ENCODE results near the gene FSTL4. TPM values are rescaled to one million over a fixed set of nuclear protein-coding genes. Genes with fewer than 3 reads are reported as not detected.

Gene FSTL4
- total and polyA plus RNA-seq, 2 experiments from 2014 or later: 1.4 to 2.8 TPM

DNA sequence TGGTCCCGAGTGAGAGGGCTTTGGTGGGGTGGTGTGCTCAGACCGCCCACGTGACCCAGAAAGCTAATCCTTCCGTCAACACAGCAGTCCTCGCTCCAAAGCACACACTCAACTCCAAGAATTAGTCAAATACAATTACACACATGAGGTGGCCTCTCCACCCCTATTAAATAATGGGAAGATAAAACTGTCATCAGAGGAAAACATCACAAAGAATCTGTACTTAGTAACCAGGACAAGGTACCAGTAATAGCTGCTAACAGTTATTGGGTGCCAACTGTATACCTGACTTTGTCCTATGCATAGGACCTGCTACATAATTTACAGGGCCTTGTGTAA is 337.8 kb downstream of the FSTL4 start:
- Histone ChIP-seq H4K20me1 (replicated peaks; ENCODE audit: insufficient read depth) (no peaks in the 10 kb centered on the region), H3K79me2 (replicated peaks; ENCODE audit: insufficient read depth) (no peaks in the 10 kb centered on the region), H3K27me3 (ENCODE audit: insufficient read depth) (no peaks in the 10 kb centered on the region), H3F3A (replicated peaks; ENCODE audit: low read depth) (no peaks in the 10 kb centered on the region), H2AFZ (no peak overlapping the region), H3K9me2 (ENCODE audit: insufficient read depth) (no peaks in the 10 kb centered on the region), H3K4me2 (no peak overlapping the region), H3K36me3 (ENCODE audit: insufficient read depth) (no peaks in the 10 kb centered on the region), H3K27ac (ENCODE audit: low read depth) (no peak overlapping the region), H3K4me1 (ENCODE audit: insufficient read depth) (no peaks in the 10 kb centered on the region), H3K4me3 (no peak overlapping the region)
- TF ChIP-seq EZH2phosphoT487 (IDR thresholded peaks at IDR 0.05; ENCODE audit: unreplicated experiment): no peak
- no peak for TF ChIP-seq POLR2AphosphoS5 (IDR thresholded peaks at IDR 0.05; ENCODE audit: low read depth)
- TF ChIP-seq, protein P1, sequence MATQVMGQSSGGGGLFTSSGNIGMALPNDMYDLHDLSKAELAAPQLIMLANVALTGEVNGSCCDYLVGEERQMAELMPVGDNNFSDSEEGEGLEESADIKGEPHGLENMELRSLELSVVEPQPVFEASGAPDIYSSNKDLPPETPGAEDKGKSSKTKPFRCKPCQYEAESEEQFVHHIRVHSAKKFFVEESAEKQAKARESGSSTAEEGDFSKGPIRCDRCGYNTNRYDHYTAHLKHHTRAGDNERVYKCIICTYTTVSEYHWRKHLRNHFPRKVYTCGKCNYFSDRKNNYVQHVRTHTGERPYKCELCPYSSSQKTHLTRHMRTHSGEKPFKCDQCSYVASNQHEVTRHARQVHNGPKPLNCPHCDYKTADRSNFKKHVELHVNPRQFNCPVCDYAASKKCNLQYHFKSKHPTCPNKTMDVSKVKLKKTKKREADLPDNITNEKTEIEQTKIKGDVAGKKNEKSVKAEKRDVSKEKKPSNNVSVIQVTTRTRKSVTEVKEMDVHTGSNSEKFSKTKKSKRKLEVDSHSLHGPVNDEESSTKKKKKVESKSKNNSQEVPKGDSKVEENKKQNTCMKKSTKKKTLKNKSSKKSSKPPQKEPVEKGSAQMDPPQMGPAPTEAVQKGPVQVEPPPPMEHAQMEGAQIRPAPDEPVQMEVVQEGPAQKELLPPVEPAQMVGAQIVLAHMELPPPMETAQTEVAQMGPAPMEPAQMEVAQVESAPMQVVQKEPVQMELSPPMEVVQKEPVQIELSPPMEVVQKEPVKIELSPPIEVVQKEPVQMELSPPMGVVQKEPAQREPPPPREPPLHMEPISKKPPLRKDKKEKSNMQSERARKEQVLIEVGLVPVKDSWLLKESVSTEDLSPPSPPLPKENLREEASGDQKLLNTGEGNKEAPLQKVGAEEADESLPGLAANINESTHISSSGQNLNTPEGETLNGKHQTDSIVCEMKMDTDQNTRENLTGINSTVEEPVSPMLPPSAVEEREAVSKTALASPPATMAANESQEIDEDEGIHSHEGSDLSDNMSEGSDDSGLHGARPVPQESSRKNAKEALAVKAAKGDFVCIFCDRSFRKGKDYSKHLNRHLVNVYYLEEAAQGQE (IDR thresholded peaks at IDR 0.05; ENCODE audit: unreplicated experiment): no peak
- TF ChIP-seq, protein P2, sequence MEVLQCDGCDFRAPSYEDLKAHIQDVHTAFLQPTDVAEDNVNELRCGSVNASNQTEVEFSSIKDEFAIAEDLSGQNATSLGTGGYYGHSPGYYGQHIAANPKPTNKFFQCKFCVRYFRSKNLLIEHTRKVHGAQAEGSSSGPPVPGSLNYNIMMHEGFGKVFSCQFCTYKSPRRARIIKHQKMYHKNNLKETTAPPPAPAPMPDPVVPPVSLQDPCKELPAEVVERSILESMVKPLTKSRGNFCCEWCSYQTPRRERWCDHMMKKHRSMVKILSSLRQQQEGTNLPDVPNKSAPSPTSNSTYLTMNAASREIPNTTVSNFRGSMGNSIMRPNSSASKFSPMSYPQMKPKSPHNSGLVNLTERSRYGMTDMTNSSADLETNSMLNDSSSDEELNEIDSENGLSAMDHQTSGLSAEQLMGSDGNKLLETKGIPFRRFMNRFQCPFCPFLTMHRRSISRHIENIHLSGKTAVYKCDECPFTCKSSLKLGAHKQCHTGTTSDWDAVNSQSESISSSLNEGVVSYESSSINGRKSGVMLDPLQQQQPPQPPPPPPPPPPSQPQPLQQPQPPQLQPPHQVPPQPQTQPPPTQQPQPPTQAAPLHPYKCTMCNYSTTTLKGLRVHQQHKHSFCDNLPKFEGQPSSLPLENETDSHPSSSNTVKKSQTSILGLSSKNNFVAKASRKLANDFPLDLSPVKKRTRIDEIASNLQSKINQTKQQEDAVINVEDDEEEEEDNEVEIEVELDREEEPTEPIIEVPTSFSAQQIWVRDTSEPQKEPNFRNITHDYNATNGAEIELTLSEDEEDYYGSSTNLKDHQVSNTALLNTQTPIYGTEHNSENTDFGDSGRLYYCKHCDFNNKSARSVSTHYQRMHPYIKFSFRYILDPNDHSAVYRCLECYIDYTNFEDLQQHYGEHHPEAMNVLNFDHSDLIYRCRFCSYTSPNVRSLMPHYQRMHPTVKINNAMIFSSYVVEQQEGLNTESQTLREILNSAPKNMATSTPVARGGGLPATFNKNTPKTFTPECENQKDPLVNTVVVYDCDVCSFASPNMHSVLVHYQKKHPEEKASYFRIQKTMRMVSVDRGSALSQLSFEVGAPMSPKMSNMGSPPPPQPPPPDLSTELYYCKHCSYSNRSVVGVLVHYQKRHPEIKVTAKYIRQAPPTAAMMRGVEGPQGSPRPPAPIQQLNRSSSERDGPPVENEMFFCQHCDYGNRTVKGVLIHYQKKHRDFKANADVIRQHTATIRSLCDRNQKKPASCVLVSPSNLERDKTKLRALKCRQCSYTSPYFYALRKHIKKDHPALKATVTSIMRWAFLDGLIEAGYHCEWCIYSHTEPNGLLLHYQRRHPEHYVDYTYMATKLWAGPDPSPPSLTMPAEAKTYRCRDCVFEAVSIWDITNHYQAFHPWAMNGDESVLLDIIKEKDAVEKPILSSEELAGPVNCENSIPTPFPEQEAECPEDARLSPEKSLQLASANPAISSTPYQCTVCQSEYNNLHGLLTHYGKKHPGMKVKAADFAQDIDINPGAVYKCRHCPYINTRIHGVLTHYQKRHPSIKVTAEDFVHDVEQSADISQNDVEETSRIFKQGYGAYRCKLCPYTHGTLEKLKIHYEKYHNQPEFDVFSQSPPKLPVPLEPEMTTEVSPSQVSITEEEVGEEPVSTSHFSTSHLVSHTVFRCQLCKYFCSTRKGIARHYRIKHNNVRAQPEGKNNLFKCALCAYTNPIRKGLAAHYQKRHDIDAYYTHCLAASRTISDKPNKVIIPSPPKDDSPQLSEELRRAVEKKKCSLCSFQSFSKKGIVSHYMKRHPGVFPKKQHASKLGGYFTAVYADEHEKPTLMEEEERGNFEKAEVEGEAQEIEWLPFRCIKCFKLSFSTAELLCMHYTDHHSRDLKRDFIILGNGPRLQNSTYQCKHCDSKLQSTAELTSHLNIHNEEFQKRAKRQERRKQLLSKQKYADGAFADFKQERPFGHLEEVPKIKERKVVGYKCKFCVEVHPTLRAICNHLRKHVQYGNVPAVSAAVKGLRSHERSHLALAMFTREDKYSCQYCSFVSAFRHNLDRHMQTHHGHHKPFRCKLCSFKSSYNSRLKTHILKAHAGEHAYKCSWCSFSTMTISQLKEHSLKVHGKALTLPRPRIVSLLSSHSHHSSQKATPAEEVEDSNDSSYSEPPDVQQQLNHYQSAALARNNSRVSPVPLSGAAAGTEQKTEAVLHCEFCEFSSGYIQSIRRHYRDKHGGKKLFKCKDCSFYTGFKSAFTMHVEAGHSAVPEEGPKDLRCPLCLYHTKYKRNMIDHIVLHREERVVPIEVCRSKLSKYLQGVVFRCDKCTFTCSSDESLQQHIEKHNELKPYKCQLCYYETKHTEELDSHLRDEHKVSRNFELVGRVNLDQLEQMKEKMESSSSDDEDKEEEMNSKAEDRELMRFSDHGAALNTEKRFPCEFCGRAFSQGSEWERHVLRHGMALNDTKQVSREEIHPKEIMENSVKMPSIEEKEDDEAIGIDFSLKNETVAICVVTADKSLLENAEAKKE (CRISPR knock-in tag; IDR thresholded peaks at IDR 0.05): no peak
- TF ChIP-seq EZH2 (IDR thresholded peaks at IDR 0.05; ENCODE audit: low read depth, unreplicated experiment): no peak
- TF ChIP-seq JUNB (IDR thresholded peaks at IDR 0.05; ENCODE audit: unreplicated experiment): no peak
- TF ChIP-seq, protein P3, sequence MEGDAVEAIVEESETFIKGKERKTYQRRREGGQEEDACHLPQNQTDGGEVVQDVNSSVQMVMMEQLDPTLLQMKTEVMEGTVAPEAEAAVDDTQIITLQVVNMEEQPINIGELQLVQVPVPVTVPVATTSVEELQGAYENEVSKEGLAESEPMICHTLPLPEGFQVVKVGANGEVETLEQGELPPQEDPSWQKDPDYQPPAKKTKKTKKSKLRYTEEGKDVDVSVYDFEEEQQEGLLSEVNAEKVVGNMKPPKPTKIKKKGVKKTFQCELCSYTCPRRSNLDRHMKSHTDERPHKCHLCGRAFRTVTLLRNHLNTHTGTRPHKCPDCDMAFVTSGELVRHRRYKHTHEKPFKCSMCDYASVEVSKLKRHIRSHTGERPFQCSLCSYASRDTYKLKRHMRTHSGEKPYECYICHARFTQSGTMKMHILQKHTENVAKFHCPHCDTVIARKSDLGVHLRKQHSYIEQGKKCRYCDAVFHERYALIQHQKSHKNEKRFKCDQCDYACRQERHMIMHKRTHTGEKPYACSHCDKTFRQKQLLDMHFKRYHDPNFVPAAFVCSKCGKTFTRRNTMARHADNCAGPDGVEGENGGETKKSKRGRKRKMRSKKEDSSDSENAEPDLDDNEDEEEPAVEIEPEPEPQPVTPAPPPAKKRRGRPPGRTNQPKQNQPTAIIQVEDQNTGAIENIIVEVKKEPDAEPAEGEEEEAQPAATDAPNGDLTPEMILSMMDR (conservative IDR thresholded peaks at IDR 0.05; ENCODE audit: low read depth in 2 of 2): no peak
- Mint-ChIP-seq H3K27ac (no peak overlapping the region), H3K4me3 (no peak overlapping the region), H3K27me3 (ENCODE audit: insufficient read depth, low read depth, poor library complexity) (peaks cover 6% of the 10 kb centered on the region), H3K36me3 (ENCODE audit: low read depth) (0 out of 3 replicates have a peak, but pooled peaks cover 2% of the 10 kb centered on the region), H3K4me1 (no peaks in the 10 kb centered on the region), H3K9me3 (peaks cover 10% of the 10 kb centered on the region)
- DNase-seq (ENCODE audit: low spot score): no peak
- ATAC-seq: peak; percentile 51; the same call in 2 of the 3 replicates
